SH-SY5Y (cell line): ENCODE measurements around the gene SLC18A2.

Experiments used
- GATA2 ChIP-seq: IDR thresholded peaks from 2 replicates; pipeline ENCODE4 v1.6.1; 2011; ENCODE audit warnings: mild to moderate bottlenecking, low read depth, low read length
- GATA3 ChIP-seq: IDR thresholded peaks from 2 replicates; pipeline ENCODE4 v1.6.1; 2011; ENCODE audit warnings: low read depth, mild to moderate bottlenecking, low read length, moderate library complexity

GRCh38 chr10:117197189-117197588 lies 43.7 kb upstream of the SLC18A2 start, which contains the start of gene KCNK18:
- no peak for TF ChIP-seq GATA2
- no peak for TF ChIP-seq GATA3
